Right renal pelvis (tissue), 4 donors: ENCODE data around the gene MMP19. TPM values are rescaled to one million over a fixed set of nuclear protein-coding genes. Genes with fewer than 3 reads are reported as not detected.
"Not testable (repeated sequence)": the region's sequence is repeated elsewhere in the genome, so short reads cannot be mapped to it uniquely, and the experiment has no call there.

Experiments used
- DNase-seq, 4 donors: peaks; one replicate each; pipeline ENCODE4 v3.0.0-alpha.2; 2013; ENCODE audit warnings: low read depth in 4 of 4, low spot score in 3 of 4, missing footprints in 1 of 4
- polyA plus RNA-seq, 4 donors: library from polyadenylated mRNA; unstranded; fragments of 120-200 nt; gene quantifications; one replicate each; pipeline ENCODE4 v1.2.1, GENCODE V29; 2013; ENCODE audit not compliant: insufficient read length in 4 of 4

Gene MMP19
- polyA plus RNA-seq, 4 donors: 0.55 to 1.2 (median 0.98) TPM

GRCh38 chr12:55844961-55845360 lies 2.2 kb upstream of the MMP19 start:
- no peak for DNase-seq

- no peak for DNase-seq
These were observed 695 bp upstream of the MMP19 start for GRCh38 chr12:55843431-55843830.

- DNase-seq: no peak
These were observed 2.0 kb downstream of the MMP19 start for GRCh38 chr12:55840581-55841351.

GRCh38 chr12:55839345-55840140 lies 3.2 kb downstream of the MMP19 start:
- no peak for DNase-seq

GRCh38 chr12:55838361-55838760 lies 4.4 kb downstream of the MMP19 start:
- no peak for DNase-seq

GRCh38 chr12:55834400-55834799 lies 8.3 kb downstream of the MMP19 start:
- DNase-seq: not testable (repeated sequence)

- no peak for DNase-seq
These were observed 9.7 kb downstream of the MMP19 start for GRCh38 chr12:55833056-55833455.

- DNase-seq: no peak
These were observed 11.3 kb downstream of the MMP19 start for GRCh38 chr12:55831447-55831815.

- peak; percentile 78 to 87 (median 83) for DNase-seq
These were observed 11.9 kb downstream of the MMP19 start for GRCh38 chr12:55830601-55831446.

GRCh38 chr12:55829967-55830600 lies 12.7 kb downstream of the MMP19 start:
- peak in 1 of 4 donors; percentile 22 for DNase-seq

GRCh38 chr12:55828357-55828756 lies 14.4 kb downstream of the MMP19 start:
- DNase-seq: no peak

- DNase-seq: no peak
These were observed 14.9 kb downstream of the MMP19 start for GRCh38 chr12:55827806-55828205.

GRCh38 chr12:55824726-55825125 lies 18.0 kb downstream of the MMP19 start:
- DNase-seq: no peak

GRCh38 chr12:55823419-55823818 lies 19.3 kb downstream of the MMP19 start:
- DNase-seq: no peak

- DNase-seq: no peak
These were observed 20.5 kb downstream of the MMP19 start for GRCh38 chr12:55822228-55822627.

- DNase-seq: no peak
These were observed 22.1 kb downstream of the MMP19 start for GRCh38 chr12:55820679-55821078.

- DNase-seq: no peak
These were observed 23.9 kb downstream of the MMP19 start for GRCh38 chr12:55818886-55819285.

GRCh38 chr12:55818140-55818728 lies 24.5 kb downstream of the MMP19 start:
- no peak for DNase-seq

GRCh38 chr12:55817345-55818139 lies 25.2 kb downstream of the MMP19 start, which contains the start of the genes ORMDL2 and SARNP:
Gene ORMDL2, plus strand, starts transcription at chr12:55818041. Its CDS starts 959 bp downstream, at chr12:55819000.
Gene SARNP, minus strand, starts transcription at chr12:55817724. Its CDS starts 23 bp downstream, at chr12:55817701.
- DNase-seq: peak; percentile 96 to 100 (median 100)
